NCI-H2081 (cell line): ENCODE data around the gene SMIM28.
"Not testable (repeated sequence)": the region's sequence is repeated elsewhere in the genome, so short reads cannot be mapped to it uniquely, and the experiment has no call there.

Experiments
- DNase-seq, 2 experiments: peaks; one replicate each; lab custom pipeline; 2025; lab: John Stamatoyannopoulos, UW

Gene SMIM28

DNA sequence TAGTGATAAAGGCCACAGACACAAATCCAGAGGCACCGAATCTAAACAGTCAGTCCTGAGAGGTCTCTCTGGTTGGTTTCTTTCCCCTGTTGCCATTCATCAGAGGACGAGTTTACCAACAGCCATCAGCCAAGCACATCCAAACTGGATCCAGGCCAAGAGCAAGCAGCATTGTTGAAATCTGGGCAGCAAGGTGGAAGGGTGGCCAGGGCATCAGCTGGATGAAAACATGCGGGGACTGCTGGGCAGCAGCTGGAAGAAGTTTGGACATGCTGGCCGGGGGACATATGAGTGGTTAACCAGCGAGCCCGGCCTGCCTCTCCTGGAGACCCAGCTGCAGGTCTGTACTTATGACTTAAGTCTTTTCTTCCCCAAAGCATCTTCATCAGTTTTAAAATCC is at the start of gene SMIM28:
SMIM28 (plus strand) TSS at position 62 of the 400 bp plus-strand sequence; CDS start at position 230, 168 bp downstream.
- DNase-seq: peak; percentile 17 to 38

DNA sequence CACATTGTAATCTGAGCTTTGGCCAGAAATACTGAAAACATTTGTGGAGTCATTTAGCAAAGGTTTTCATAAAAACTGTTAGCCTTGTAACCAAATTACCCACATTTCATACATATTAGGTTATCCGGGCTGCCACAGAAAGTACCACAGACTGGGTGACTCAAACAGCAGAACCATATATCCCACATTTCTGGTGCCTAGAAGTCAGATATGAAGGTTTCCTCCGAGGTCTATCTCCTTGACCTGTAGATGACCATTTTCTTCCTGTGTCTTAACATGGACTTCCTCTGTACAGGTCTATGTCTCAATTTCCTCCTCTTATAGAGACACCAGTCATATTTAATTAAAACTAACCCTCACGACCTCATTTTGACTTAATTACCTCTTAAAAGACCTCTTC is 49.5 kb upstream of the SMIM28 start:
- DNase-seq: no peak

DNA sequence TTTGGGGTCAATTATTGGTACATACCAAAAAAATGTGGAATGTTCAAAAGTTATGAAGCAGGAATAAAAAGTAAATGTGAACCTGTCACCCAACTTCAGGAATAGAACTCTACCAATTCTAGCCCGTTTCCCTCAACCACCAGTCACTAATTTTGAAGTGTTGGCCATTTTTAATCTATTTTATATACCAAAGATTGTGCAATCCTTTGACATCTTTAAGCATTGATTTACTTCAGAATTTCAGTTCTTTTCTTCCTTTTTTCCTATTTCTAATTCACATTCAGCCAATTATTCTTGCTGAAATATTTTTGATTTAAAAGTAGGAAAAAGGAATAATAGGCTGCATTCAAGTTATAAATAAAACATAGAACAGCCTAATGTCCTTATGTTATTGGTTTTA is 46.9 kb upstream of the SMIM28 start:
- no peak for DNase-seq

DNA sequence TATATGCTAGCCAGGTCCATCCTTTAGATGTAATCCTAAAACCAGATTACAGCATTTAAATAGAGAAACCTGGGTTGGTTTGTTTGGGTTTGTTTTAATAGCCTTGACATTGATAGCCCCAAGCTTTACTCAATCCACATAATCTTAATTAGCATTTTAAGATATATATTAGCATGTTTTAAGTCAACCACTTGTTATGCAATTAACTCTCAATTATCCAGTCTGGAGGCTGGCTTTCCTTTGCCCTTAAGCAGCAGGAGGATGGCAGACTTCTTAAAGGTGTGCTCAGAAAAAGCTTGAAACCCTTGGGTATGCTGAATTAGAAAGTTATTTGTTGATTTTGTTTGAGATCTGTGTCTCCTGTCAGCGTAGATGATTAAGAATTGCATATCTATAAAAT is 46.3 kb upstream of the SMIM28 start:
- no peak for DNase-seq

DNA sequence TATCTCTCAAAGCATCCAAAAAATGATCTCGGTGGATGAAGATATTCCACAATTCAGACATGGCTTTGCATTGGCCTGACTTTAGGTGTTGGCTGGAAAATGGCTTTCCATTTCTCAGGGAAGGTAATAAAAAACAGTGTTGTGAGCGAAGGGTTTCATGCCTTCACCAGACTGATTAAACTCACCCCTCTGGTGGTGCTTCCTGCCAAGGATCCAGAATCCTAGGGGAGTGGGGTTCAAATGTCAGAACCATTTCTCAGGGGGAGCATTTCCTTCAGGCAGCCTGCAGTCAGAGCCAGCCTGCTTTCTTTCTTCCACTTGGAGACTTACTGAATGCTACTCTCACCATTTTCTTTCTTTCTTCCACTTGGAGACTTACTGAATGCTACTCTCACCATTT is 45.7 kb upstream of the SMIM28 start:
- no peak for DNase-seq

DNA sequence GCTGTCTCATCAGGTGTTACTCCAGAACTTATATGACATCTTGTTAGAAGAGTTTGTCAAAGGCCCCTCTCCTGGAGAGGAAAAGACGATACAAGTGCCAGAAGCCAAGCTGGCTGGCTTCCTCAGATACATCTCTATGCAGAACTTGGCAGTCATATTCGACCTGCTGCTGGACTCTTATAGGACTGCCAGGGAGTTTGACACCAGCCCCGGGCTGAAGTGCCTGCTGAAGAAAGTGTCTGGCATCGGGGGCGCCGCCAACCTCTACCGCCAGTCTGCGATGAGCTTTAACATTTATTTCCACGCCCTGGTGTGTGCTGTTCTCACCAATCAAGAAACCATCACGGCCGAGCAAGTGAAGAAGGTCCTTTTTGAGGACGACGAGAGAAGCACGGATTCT is 43.7 kb upstream of the SMIM28 start:
- DNase-seq: no peak

DNA sequence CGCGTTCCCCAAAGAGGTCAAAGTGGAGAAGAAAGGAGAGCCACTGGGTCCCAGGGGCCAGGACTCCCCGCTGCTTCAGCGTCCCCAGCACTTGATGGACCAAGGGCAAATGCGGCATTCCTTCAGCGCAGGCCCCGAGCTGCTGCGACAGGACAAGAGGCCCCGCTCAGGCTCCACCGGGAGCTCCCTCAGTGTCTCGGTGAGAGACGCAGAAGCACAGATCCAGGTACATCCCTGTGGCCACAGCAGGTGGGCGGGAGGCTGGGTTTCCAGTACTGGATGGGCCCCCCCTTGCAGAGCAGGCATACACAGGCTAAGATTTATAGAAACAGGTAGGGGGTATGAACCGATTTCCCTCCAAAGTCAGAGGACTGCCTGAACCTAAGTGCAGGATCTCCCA is 42.7 kb upstream of the SMIM28 start:
- DNase-seq: no peak

DNA sequence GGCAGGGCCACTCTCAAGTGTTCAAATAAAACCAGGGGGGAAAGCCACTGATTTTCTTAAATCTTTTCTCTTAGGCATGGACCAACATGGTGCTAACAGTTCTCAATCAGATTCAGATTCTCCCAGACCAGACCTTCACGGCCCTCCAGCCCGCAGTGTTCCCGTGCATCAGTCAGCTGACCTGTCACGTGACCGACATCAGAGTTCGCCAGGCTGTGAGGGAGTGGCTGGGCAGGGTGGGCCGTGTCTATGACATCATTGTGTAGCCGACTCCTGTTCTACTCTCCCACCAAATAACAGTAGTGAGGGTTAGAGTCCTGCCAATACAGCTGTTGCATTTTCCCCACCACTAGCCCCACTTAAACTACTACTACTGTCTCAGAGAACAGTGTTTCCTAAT is 41.5 kb upstream of the SMIM28 start:
- DNase-seq: no peak

DNA sequence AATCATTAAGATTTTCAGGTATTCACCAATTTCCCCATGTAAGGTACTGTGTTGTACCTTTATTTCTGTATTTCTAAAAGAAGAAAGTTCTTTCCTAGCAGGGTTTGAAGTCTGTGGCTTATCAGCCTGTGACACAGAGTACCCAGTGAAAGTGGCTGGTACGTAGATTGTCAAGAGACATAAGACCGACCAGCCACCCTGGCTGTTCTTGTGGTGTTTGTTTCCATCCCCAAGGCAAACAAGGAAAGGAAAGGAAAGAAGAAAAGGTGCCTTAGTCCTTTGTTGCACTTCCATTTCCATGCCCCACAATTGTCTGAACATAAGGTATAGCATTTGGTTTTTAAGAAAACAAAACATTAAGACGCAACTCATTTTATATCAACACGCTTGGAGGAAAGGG is 40.6 kb upstream of the SMIM28 start:
- DNase-seq: no peak

DNA sequence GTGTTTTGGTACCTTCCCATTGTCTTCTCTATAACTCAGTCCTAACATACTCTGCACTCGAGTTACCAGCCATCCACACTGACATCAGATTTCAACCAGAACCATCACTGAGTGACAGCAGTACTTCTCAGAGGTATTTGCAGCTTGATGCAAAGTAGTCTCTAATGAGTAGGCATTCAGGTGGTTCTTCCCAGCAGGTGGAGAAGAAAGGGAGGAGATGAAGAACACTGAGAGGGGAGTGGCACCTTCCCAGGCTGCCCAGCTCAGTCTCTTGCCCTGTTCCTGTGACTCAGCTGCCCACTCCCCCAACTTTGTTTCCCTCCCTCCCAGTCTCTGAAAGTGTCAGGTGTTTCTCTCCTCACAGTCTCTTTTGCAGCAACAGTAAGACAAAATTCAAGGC is 38.7 kb upstream of the SMIM28 start:
- DNase-seq: no peak

DNA sequence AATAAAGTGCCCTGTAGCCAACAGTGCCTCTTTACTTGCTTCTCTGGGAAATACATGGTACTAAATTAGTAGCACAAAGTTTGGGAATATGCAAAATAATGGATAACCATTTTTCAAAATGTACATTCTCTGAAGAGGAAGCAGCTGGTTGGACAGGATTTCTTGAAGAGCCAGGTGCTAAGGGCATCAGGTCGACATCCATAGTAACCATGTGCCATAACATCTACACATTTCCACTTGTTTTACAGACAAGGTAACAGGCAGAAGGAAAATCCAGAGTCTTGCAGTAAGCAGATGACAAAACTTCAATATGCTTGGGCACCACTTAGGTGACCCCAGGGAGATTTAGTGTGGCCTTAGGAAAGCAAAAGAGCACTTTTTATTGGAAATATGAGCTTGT is 36.5 kb upstream of the SMIM28 start:
- DNase-seq: no peak

DNA sequence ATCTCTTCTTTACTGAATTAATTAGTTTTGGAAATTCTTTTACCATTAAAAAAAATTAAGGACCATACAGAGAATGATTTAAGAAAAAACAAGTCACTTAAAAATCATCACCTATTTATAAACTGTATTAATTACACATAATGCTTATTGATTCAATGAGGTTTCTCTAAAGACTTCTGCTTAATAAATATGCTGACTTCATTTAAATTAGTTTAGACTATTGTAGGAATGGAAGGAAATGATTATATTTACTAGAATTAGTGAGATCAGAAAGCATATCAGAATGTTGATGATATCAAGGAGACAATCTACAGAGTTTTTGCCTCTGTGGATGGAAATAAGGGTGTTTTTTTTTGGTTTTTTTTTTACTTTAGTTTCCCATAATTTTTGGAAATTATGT is 34.6 kb upstream of the SMIM28 start:
- DNase-seq: no peak

DNA sequence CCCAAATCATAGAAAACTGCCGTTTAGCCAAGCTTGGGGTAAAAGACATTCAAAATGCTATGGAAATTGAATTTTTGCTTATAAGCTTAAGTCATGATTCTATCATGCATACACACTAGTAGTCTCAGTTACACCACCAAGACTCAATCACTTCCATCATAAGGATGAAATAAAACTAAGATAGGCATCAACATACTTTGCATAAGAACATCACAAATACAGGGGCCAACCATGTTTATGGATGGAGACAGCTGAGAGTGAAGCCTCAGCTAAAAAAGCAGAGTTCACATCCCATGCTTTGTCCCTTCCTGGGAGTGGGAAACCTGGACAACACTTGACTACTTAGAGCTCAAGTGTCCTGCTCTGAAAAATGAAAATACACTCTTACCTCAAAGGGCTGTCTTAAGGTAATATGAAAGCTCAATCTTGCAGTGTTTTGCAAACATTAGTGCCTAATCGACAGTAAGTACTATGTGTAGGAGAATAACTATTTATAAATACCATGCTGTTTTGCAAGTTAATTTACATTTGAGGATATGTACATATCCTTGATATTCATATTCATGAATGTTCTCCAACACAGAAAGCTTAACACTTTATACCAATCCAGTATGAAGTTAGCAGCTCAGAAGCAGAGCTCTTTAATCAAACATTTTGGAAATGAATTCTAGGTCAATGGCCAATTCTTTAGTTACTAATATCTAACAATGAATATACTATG is 32.0 kb upstream of the SMIM28 start:
- no peak for DNase-seq

DNA sequence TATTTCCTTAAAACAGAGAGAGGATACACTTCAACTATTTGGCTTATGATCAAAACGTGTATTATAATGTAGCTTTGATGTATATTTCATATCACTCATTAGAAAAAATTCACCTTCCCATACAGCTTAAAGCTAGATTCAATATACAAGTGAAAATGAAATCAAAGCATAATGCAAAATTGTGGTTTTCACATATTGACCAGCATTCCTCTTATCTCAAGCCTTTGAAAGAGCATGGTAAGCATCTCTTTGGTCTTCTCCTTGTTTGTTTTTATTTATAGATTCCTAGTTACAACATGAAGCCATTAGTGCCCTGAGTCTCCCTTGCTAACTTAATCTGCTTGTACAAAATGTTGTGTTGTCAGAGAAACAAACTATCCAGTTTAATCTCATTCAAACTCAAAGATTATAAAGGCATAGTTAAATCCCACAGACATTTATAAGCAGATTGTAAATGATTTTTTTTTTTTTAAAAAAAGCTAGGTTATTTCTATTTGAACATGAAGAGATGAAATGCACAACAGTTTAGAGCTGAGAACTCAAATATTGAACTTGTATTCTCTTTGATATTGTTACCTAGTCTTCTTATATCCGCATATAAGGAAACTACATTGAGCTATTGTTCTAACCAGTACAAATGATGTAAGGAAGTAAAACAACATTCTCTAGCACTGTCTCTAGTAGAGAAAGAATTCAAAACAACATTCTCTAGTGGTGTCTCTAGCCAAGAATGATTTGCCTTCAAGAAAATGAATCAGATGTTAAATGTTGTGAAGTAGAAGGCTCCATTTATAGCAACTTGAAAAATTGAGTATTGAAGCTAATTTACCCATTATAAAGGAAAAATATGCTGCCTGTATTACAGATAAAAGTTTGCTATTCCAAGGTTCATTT is 31.2 kb upstream of the SMIM28 start:
- no peak for DNase-seq

DNA sequence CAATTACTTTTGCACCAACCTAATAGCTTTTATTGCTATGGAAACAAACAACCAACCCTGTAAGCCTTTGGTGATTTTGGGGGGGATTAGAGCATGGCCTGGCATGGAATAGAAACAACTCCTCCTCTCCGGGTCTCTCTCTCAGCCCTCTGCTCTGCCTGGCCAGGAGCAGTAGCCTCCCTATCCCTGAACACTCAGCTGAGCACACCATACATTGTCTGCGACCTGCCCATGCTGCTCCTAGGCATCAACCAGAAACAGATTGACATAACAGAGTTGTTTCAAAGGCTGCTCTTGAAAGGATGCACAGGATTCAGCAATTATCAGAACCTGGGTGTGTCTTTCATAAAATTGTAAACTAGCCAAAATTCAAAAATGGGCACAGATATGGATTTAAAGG is 29.8 kb upstream of the SMIM28 start:
- DNase-seq: no peak

DNA sequence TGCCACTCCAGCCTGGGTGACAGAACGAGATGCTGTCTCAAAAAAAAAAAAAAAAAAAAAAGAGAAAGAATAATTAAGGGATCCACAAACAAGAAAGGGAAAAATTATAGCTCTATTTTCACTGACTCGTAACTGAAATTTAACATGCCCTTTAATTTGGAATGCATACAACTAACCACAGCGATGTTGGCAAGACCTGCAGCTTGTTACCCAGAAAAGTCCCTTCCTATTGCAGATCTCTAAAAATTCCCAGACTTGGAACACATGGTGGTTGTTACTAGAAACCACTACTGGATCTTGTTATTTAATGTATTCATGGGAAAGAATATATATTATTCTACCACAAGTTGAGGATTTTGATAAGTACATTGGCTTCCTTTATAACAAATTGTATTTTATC is 27.8 kb upstream of the SMIM28 start:
- no peak for DNase-seq

DNA sequence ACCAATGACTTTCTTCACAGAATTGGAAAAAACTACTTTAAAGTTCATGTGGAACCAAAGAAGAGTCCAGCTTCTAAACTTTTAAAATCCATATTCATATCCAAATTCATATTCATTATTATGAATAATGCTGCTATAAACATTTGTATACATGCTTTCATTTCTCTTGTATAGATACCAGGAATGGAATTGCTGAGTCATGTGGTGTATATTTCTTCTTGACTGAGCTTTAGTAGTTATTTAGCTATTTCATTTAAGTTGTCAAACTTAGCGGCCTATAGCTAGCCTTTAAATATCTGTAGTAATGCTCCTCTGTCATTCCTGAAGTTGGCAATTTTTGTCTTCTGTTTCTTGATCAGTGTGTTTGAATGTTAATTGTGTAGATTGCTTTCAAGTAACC is 19.8 kb upstream of the SMIM28 start:
- DNase-seq: no peak

DNA sequence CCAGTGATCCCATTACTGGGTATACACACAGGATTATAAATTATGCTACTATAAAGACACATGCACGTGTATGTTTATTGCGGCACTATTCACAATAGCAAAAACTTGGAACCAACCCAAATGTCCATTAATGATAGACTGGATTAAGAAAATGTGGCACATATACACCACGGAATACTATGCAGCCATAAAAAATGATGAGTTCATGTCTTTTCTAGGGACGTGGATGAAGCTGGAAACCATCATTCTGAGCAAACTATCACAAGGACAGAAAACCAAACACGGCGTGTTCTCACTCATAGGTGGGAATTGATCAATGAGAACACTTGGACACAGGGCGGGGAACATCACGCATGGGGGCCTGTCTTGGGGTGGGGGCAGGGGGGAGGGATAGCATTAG is 9.0 kb upstream of the SMIM28 start:
- not testable (repeated sequence) for DNase-seq

DNA sequence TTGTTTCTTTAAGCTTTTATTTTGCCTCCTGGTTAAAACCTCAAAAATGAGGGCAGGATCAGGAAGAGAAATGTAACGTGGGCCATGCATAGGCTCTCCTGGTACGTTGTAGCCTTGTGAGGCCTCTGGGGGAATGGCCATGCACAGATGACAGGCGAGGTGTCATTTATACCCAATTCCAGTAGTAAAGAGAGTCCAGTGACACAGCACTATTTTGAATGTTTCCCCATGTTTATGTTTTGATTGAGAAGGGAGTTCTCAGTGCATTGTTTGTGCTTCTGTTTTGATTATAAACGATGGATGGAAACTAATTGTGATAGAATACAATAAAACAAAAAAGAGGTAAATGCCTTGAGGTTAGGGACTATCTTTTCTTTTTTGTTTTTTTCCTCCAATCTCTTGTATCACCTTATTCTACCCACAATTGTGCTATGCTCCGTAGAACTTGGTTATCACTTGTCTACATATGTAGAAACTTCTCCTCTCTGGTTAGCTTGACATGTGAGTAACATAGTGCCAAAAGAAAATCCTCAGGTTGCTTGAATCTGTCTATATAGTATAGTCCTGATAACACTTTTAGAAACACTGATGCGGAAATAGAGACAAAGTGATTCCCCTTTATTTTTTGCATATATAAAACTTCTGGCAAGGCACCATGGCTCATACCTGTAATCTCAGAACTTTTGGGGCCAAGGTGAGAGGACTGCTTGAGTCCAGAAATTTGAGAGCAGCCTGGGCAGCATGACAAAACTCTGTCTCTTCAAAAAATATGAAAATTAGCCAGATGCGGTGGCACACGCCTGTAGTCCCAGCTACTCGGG is 6.9 kb upstream of the SMIM28 start:
- no peak for DNase-seq

DNA sequence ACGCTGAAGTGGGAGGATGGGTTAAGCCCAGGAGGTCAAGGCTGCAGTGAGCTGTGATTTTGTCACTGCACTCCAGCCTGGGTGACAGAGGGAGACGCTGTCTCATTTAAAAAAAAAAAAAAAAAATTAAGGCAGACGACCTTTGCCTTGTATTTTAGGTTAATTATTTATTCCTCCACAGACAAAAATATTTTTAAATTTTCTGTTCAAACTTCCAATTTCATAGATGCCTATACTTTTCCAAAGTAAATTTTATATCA is 6.3 kb upstream of the SMIM28 start:
- DNase-seq: no peak

DNA sequence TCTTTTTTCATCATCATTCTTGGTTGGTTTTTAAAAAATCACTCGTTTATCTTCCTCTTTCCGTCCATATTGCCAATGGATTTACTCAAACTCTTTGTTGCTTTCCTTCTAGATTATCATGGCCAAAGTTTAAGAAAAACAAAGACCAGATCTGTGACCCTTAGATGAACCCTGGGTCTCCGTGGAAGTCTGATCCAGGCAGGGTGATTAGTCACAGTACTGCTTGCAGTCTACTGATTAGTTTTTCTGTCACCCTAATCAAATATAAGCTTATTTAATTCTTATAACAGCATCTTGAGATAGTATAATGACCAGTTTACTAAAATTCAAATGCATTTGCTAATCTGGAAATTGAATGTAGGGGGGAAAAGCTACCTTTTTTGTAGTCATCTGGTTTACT is 6.0 kb upstream of the SMIM28 start:
- no peak for DNase-seq

DNA sequence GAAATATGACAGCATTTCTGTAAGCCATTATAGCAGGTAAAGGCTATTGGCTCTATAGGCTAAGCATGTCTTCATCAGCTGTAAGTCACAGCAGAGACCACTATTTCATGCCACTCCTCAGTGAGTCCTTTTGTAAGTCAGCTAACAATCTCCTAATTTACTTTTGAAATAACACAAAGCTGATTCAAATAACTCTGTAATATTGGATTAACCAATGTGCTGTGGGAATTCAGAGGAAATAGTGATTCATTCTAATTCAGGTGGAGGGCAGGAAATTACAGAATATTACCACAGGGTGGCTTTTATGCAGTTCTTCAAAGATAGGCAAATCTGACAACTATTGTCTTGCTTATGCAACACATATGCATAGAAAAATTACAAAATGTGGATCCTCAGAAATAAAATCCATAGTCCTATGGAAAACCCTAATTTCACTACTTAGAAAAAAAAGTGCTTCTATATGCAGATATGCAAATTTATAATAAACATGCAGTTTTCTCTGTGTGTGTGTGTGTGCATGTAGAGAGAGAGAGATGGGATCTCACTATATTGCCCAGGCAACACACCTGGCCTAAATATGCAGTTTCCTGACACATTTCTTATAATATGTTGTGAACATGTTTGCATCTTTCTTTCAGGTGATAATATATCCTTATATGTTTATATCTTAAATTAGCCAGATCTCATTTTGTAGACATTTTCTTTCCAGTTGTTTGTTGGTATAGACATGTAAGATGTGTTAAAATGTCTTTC is 4.8 kb upstream of the SMIM28 start:
- no peak for DNase-seq
